IPS DF 4.7 (cell line): ENCODE results near the gene MTREX.

Source experiments
- DNase-seq: peaks from one replicate; pipeline ENCODE4 v3.0.0-alpha.2; 2013; ENCODE audit warnings: low spot score; ENCODE audit errors: extremely low read depth

MTREX gene

DNA sequence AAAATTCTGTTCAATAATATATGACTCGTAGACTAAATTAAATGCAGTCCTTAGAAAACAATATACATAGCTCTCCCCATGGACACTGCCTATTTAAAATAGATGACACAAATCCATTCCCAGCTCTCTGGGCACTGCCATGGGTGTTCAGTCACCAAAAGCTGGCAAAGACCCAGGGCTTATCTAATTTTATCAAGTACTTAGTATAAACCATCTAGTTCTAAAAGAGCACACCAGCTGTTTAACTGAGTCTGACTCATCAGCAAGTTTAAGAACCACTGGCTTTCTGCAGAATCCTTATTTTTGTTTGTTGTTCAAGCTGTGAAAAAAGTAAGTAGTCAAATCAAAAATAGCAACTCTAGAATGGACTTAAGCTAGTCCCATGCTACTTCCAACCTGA is 119.4 kb downstream of the MTREX start:
- DNase-seq = no peak

DNA sequence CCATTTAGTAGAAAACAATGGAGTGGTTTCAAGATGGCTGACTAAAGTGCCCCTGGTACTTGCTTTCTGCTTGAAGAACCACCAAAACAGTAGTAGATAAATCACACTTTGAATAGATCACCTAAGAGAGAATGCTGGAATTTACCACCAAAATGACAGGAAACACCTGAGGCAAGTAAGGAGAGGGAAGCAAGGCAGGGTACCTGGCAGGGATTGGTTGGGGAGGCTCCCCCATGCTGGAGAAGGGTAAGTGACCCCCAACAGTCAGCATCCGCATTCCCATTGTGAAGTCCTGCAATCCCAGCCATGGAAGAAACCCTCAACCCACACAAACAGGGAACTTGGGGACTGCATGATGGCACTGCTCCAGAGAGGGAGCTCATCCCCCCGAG is 121.4 kb downstream of the MTREX start:
- DNase-seq = no peak

DNA sequence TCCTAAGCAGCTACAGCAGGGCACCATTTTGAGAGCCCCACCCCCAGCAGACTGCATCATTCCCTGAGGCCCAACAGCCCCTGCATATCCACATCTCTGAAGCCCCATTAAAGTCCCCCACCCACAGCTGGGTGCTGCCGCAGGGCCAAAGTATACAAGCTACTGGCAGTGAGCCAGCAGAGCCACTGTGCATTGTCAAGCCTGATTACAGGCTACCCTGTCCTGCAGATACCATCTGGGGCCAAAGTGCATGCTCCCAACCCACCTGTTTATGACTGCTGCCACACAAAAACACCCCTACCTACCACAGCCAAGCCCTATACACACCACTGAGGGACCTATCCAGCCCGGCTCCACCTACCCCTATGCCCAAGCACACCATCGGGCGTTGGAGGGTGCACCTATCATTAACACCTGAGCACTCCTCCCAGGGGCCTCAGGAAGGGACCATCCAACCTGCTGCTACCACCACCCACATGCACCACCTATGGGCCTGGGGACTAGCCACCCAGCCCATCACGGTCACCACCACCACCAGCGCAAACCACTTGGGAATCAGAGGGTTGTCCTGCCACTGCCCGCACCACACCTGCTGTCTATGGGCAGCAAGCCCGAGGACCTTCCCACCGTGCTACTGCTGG is 121.9 kb downstream of the MTREX start:
- DNase-seq = no peak

DNA sequence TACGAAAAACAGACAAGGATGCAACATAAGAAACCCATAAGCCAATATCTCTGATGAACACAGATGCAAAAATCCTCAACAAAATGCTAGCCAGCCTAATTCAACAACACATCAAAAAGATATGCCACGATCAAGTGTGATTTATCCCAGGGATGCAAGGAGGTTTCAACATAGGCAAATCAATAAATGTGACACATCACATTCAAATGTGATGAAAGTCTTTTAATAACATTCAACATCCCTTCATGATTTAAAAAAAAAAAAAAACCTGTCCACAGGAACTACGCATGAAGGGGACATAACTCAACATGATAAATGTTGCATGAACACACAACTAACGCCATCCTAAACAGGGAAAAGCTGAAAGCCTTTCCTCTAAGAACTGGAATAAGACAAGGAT is 124.8 kb downstream of the MTREX start:
- DNase-seq = no peak

DNA sequence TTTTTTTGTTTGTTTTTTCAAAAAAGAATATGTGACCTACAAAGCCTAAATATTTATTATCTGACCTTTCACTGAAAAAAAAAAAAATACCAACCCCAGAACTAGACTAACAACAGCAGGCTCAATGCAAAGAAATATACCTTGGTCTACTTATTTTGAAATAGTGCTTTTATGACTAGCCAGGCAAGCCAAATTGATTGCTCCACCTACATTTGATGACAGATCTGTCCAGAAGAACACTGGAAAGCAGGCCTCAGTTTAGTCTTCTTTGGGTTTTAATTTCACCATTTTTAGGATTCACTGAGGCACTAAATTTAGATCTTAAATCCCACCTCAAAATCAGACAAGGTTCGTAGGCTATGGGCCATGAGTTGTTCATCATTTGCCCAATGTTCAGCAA is 129.7 kb downstream of the MTREX start:
- no peak for DNase-seq

DNA sequence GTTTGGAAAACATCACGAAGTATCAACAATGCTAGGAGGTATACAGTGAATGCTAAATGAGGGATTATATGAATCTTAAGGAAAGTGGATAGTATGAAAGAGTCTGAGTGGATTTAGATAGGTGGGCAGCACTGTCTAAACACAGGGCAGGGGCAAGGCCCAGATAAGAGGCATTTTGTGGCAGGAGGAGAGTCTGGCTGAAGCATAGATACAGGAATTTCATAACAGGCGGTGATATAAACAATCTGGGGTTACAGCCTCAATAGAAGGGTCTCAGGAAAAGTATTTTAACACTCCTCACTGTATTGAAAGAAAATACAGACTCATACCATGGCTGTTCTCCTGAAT is 130.0 kb downstream of the MTREX start:
- no peak for DNase-seq

DNA sequence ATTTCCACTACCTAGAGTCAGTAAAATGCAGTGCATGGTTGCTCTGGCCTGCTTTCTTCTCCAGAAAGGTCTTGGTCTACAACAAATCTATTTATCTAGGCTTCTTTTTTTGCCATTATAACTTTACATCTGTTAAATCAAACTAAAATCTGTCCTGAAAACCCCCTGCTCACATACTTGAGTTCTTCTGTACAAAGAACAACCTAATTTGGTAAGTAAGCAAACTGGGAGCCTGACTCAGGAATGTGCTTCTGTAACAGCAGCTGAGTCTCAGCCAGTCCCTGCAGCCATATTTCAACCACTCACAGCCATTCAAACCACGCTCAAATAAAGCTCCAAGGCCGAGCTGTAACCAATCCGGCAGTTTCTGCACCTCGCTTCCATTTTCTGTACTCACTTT is 131.2 kb downstream of the MTREX start:
- DNase-seq = no peak

DNA sequence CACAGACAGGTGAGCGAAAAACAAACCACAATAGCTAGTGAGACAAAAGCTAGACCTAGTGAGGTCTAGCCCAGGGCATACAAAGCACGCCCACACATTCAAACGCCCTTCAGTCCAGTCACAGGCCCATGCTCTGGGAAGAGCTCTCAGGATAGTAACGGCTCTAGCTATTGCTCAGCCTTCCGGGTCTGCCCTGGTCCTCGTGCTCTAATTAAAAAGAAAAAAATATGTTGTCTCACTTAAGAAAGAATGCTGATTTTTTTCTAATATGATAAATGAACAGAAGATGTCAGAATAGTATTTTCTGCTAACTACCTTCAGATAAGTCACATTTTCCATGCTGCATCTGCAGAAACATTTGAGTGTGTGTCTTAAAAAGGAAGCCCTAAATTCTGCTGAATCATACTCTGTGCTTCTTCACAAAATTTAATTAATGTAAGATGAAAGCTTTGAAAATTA is 132.4 kb downstream of the MTREX start:
- DNase-seq = no peak

DNA sequence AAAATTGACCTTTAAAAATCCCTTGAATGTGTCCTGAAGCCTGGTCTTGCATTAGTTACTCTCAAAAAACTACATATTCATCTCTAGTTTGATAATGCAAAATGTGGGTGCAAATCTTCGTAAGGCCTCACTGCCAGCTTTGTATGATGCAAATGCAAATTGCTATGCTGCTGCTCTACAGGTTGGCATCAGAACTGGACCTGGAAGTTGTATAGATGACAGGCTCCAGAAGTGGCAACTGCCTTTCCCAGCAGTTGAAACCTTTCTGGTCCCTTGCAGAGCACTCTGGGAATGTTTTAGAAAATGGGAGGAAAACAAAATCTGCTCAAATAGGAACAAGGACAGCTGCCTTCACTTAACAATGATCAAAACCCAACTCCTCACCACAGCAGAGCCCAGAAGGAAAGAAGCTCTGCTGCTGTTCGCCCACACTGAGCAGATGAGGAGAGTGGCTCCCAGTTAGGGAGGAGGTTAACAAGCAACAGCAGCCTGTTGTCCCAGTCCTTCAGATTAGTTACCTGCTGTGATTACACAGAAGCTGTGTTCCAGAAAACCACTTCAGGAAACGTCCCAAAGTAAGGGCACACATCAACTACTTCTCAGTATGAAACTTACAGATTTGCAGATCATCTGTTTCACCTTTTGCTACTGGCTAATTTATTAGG is 133.4 kb downstream of the MTREX start:
- no peak for DNase-seq

DNA sequence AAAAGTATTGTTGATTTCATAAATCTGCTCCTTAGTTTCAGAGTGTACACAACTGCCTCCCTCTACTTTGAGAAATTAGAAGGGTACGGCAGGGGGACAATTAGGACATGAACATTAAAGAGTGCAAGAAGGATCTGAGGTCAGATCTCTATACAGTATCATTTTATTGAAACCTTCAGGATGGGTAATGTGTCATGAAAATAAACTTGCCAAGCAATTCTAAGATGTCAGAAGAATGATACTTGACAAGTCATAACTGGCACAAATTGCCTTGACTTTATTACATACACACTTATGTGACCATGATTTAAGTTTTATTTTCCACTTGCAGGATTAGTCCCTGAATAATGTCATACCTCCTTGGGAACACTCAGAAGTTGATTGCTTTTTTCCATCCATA is 134.2 kb downstream of the MTREX start:
- DNase-seq = no peak

DNA sequence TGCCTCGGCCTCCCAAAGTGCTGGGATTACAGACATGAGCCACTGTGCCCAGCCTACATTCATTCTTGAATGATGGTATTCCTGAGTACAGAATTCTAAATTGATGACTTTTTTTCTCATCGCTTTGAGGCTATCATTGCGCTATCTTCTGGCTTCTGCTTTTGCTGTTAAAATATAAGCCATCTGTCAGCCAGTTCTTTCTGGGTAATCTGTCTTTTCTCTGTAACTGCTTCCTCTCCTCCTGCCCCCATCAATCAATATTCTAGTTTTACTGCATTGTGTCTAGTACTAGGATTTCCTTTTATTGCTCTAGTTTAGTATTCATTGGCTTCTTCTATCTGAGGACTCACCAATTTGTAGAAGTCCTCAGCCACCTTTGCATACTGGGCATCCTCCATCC is 138.0 kb downstream of the MTREX start:
- no peak for DNase-seq

DNA sequence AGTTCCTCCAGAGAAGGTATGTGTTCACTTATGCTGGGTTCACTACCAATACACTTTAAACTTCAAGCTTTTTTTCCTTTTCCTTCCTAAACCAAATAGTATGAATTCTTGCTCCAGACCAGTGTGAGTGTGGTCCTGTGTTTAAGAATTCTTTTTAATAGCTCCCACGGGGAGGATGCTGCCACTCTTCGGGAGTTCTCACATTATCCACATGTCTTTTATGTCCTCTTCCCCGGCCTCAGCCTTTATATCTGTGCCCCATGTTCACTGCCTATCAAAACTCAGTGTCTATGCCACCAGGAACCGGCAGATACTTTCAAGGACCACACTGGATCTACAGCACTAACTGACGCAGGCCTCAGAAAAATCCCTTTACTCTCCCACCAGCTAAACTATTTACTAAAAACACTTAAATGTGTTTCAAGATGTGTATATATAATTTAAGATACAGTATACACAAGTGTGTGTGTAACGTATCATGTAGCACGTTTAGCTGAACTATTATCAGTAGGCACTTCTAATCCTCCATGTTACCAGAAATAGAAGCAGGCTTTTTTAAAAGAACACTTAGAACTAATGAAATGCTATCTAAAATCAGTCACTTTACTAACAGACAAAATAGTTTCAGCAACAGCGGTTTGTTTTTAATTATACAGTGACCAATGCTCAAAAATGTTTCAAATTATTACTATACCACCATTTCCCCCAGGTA is 139.0 kb downstream of the MTREX start:
- DNase-seq = no peak

DNA sequence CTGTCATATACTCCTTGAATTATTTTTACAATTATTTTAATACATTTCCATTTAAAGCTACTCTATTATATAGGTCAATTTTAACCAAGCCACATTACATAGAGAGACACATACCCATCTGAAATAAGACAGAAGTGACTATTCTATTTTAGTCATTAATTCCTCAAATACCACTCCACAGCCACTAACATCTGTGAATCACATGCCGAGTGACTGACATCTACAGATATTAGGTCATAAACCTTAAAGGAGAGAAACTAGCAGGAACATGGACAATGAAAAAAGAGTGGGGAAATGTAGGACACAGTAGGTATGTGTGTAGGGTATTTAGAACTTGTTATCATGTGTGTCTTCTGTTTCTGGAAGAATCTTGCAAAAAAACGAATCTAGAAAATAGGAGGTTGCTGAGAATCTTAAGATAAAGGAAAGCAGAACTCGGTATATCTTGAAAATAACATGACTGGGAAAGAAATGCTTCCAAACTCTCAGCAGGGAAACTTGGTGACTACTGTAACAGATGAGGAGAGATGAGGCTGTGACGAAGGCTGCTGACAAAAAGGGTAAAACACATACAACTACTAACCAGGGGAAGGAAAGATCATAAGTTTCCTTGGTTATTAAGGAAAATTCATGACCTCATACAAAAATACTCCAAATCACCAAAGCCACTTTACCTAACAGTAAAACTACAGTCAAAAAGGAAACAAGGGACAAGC is 142.4 kb downstream of the MTREX start:
- DNase-seq = no peak

DNA sequence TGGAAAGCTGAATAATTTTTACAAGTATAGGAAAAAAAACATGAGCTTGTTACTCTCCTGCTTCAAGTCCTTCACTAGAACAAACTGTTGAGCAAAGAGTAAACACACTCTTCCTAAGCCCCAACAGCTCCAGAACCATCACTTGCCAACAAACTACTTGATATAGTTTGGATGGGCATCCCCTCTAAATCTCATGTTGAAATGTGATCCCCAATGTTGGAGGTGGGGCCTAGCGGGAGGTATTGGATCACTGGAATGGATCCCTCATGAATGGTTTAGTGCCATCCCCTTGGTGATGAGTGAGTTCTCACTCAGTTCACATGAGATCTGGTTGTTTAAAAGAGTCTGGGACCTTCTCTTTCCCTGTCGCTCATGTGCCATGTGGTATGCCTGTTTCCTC is 144.2 kb downstream of the MTREX start:
- no peak for DNase-seq

DNA sequence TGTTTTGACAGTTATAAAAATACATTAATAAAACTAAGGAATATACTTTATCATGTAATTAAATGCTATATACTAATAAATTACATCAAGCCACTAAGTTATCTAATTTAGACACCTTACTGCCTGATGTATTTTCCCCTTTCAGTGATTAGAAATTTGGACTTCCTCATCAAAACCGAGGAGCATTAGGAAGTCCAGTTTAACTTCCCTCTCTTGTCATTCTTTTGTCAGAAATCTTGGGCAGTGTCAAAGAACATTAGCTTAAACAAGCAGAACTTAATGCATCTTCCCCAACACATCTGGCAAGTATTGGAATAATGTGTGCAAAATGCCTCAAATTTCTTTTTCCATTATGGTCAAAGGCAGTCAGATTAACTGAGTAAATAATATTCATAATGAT is 145.4 kb downstream of the MTREX start:
- no peak for DNase-seq

DNA sequence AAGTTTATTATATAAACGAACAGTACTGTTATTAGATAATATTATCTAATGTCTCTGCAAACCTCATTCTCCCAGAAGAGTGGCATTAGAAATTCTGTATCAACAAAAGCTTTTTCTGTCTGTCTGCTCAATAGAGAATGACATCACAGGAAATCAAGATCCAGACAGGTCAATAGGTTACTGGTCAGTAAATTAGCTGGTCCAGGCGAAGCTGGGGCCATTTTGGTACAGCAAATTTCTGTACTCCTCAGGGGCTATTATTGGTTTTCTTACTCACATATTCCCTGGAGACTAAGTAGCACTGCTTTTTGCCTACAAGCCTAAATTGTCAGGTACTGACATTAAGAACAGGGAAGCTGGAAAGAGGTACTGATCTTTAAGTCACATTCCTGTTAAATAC is 146.5 kb downstream of the MTREX start:
- no peak for DNase-seq

DNA sequence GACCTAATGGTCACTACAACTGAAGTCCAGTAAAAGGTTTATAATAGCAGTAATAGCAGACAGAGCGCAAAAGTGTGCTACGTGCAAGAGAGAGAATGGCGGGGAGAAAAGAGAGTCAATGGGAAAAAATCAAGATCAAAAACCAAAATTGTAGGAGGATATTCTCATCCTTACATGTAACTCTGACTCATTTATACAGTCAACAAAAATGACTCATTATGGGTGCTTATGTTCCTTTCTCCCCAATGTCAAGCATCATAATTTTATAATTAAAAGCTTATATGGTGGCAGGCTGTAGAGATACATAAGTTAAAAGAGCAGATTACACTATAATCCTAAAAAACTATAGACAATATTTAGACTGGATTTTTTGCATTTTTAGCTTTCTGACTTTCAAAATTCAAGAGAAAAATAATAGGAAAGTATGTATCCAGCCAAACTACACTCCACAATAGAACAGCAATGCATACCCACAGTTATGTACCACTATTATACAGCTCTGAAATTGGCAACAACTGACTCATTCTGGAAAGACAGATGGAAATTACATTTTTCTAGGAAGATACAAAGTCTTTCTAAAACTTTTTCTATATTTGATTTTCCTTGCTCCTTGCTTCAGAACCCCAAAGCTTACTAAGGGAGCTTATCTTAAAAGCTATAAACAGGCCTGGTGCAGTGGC is 148.6 kb downstream of the MTREX start:
- no peak for DNase-seq

DNA sequence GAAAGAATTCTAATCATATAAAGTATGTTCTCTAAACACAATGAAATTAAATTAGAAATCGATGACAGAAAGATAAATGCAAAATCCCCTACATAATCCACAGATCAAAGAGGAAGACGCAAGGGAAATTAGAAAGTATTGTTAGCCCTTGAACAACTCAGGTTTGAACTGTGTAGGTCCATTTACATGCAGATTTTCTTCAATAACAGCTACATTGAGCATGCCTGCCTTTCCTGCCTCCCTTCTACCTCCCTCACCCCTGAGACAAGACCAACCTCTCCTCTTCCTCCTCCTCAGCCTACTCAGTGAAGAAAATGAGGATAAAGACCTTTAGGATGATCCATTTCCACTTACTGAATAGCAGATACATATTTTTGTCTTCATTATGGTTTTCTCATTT is 151.8 kb downstream of the MTREX start:
- DNase-seq = no peak

DNA sequence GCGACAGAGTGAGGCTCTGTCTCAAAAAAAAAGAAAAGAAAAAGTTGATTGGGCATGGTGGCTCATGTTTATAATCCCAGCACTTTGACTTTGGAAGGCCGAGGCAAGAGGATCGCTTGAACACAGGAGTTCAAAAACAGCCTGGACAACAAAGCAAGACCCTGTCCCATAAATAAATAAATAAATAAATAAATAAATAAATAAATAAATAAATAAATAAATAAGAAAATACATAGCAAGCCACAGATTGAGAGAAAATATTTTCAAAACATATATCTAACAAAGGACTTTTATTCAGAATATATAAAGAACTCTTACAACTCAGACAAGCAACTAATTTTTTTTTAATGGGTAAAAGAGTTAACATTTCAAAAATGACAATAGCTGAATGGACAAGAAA is 155.8 kb downstream of the MTREX start:
- no peak for DNase-seq

DNA sequence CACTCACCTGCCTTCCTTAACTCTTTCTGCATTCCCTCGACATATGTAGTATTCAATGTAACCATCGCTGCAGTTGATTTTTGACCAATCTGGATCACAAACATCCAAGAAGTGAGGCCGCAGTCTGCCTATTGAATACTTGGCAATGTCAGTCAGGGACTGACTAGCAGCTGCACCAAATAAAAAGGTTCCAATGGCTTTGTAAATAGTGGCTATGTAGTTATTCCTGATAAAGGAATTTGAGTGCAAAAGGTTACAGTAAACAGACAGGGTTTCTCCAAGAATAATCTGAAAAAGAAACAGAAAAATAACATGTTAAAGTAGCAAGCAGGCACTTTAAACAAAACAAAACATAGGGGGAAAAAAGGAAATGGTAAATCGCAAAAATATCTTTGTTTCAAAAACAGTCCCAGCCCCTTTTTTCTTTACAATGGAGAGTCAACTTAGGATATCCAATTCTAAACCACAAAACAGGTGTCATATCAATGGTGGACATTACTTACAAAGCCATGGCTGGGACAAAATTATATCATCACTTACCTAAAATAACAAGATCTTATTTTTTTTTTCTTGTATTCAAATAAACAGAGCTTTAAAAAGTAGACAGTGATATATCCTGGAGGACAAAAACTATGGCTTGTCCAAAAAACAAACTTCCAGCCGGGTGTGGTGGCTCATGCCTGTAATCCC is 160.2 kb downstream of the MTREX start:
- no peak for DNase-seq

DNA sequence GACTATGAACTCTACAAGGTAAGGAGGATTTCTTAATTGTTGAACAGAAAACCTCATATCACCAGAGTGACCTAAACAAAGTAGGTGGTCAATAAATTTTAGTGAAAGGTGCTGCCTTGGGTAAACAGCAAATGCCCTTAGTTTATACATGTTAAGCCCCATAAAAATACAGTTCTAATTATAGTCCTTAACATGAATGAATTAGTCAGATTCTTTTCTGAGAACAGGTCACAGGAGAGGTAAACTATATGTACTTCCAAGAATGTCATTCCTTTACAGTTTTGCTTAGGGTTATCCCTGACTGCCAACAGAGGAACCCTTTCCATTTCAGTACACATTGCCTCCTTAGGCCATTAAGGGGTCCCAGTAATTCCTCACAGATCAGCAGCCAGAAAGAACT is 162.1 kb downstream of the MTREX start:
- no peak for DNase-seq
